ENCODE data around the gene PIM3. TPM values are rescaled to one million over a fixed set of nuclear protein-coding genes. Genes with fewer than 3 reads are reported as not detected.
"Not testable (repeated sequence)": the region's sequence is repeated elsewhere in the genome, so short reads cannot be mapped to it uniquely, and the experiment has no call there.

The PIM3 gene
- total RNA-seq, 1 experiment from 2014 or later = 37.1 TPM

- H3K9me3 ChIP-seq = no peaks in the 10 kb centered on the region
- DNase-seq = peak; percentile 95
- H3K4me3 ChIP-seq = peak overlapping the region; percentile 35
Measured at GRCh38 chr22:49936018-49936972, 24.3 kb upstream of the PIM3 start.

GRCh38 chr22:49936973-49937757, 23.4 kb upstream of the PIM3 start:
- H3K27me3 ChIP-seq = no peaks in the 10 kb centered on the region
- no peaks in the 10 kb centered on the region for H3K36me3 ChIP-seq
- DNase-seq = no peak
- no peaks in the 10 kb centered on the region for H3K9me3 ChIP-seq
- H3K4me3 ChIP-seq = no peak overlapping the region

More at GRCh38 chr22:49936018-49936972, 24.3 kb upstream of the PIM3 start:
- no peaks in the 10 kb centered on the region for H3K27me3 ChIP-seq
- H3K36me3 ChIP-seq = no peaks in the 10 kb centered on the region

- Histone ChIP-seq H3K4me3 (no peak overlapping the region), H3K9me3 (no peaks in the 10 kb centered on the region), H3K27me3 (no peaks in the 10 kb centered on the region), H3K36me3 (no peaks in the 10 kb centered on the region)
- no peak for DNase-seq
Measured at GRCh38 chr22:49937758-49938564, 22.6 kb upstream of the PIM3 start.

GRCh38 chr22:49938565-49939136, 21.9 kb upstream of the PIM3 start:
- no peak overlapping the region for H3K4me3 ChIP-seq
- H3K9me3 ChIP-seq = no peaks in the 10 kb centered on the region
- no peaks in the 10 kb centered on the region for H3K36me3 ChIP-seq
- DNase-seq = no peak
- no peaks in the 10 kb centered on the region for H3K27me3 ChIP-seq

- DNase-seq = no peak
- Histone ChIP-seq H3K36me3 (no peaks in the 10 kb centered on the region), H3K9me3 (no peaks in the 10 kb centered on the region), H3K4me3 (no peak overlapping the region), H3K27me3 (no peaks in the 10 kb centered on the region)
Measured at GRCh38 chr22:49941507-49942316, 18.9 kb upstream of the PIM3 start.

GRCh38 chr22:49942565-49943404, 17.8 kb upstream of the PIM3 start:
- no peaks in the 10 kb centered on the region for H3K9me3 ChIP-seq
- no peak overlapping the region; the same call in 1 of the 2 replicates for H3K4me3 ChIP-seq
- H3K36me3 ChIP-seq = no peaks in the 10 kb centered on the region
- no peak for DNase-seq
- H3K27me3 ChIP-seq = no peaks in the 10 kb centered on the region

- no peaks in the 10 kb centered on the region for H3K27me3 ChIP-seq
- H3K36me3 ChIP-seq = no peaks in the 10 kb centered on the region
- no peaks in the 10 kb centered on the region for H3K9me3 ChIP-seq
- no peak for DNase-seq
- H3K4me3 ChIP-seq = peak overlapping the region; percentile 70
Measured at GRCh38 chr22:49943405-49943765, 17.2 kb upstream of the PIM3 start.

GRCh38 chr22:49943771-49944398, 16.7 kb upstream of the PIM3 start:
- DNase-seq = no peak
- no peaks in the 10 kb centered on the region for H3K27me3 ChIP-seq
- H3K9me3 ChIP-seq = no peaks in the 10 kb centered on the region

GRCh38 chr22:49944399-49944891, 16.1 kb upstream of the PIM3 start:
- no peaks in the 10 kb centered on the region for H3K36me3 ChIP-seq
- H3K27me3 ChIP-seq = no peaks in the 10 kb centered on the region
- H3K9me3 ChIP-seq = no peaks in the 10 kb centered on the region
- H3K4me3 ChIP-seq = peak overlapping the region; percentile 70
- peak; percentile 69 for DNase-seq

More at GRCh38 chr22:49943771-49944398, 16.7 kb upstream of the PIM3 start:
- peak overlapping the region; percentile 70 for H3K4me3 ChIP-seq
- no peaks in the 10 kb centered on the region for H3K36me3 ChIP-seq

- peak overlapping the region; percentile 38 for H3K4me3 ChIP-seq
- H3K36me3 ChIP-seq, DNase-seq, H3K27me3 ChIP-seq, H3K9me3 ChIP-seq: not testable (repeated sequence)
Measured at GRCh38 chr22:49945042-49945794, 15.4 kb upstream of the PIM3 start.

- no peaks in the 10 kb centered on the region for H3K27me3 ChIP-seq
- no peaks in the 10 kb centered on the region for H3K9me3 ChIP-seq
- H3K36me3 ChIP-seq = no peaks in the 10 kb centered on the region
- H3K4me3 ChIP-seq = no peak overlapping the region
- DNase-seq = no peak
Measured at GRCh38 chr22:49946612-49947295, 13.8 kb upstream of the PIM3 start.

- Histone ChIP-seq H3K27me3 (no peaks in the 10 kb centered on the region), H3K36me3 (no peaks in the 10 kb centered on the region), H3K4me3 (no peak overlapping the region), H3K9me3 (no peaks in the 10 kb centered on the region)
- no peak for DNase-seq
Measured at GRCh38 chr22:49947296-49947622, 13.3 kb upstream of the PIM3 start.

- H3K27me3 ChIP-seq = no peaks in the 10 kb centered on the region
- no peaks in the 10 kb centered on the region for H3K36me3 ChIP-seq
- DNase-seq = no peak
- no peak overlapping the region for H3K4me3 ChIP-seq
- H3K9me3 ChIP-seq = no peaks in the 10 kb centered on the region
Measured at GRCh38 chr22:49948116-49948957, 12.2 kb upstream of the PIM3 start.
